ENCODE results near the gene LRIT3. TPM values are rescaled to one million over a fixed set of nuclear protein-coding genes. Genes with fewer than 3 reads are reported as not detected.

LRIT3 gene
- total and polyA plus RNA-seq, 2 of the 8 experiments (the other 6 are each of a cell fraction or from before 2014, with no cell fraction given): 0.11 TPM; not detected in 1

DNA sequence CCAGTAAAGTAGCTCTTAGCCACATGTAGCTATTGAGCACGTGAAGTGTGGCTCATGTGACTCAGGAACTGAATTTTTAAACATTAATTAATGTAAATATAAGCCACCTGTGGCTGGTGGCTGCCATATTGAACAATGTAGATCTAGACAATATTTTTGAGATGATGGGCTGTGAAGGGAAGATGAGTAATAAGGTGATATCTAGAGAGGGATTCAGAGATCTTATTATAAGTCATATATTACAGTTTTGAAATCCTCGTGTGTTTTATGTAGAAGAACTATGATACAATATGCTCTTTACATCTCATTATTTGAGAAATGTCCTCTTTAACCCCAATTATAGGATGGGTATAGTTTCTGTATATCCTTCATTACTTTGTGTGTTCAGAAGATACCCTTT is 26.7 kb upstream of the LRIT3 start (continued):
- TF ChIP-seq CBX8 (IDR thresholded peaks at IDR 0.05; ENCODE audit: borderline replicate concordance, low read depth, low read length) (no peak), EP300 (IDR thresholded peaks at IDR 0.05; ENCODE audit: borderline replicate concordance in 1 of 2, low read depth in 2 of 2, low read length in 2 of 2) (no peak)

All from H1 (cell line).